H1 (cell line): ENCODE measurements around the gene NGEF. TPM values are rescaled to one million over a fixed set of nuclear protein-coding genes. Genes with fewer than 3 reads are reported as not detected.

Experiments used
- CTCF ChIA-PET: fragments of 300-600 bp; sonication (Branson Sonifier 250); formaldehyde crosslinking; loops from one replicate; lab custom pipeline; 2021; ENCODE audit not compliant: partially characterized antibody; lab: Charles Lee
- POLR2A ChIA-PET: fragments of 300-600 bp; sonication (Branson Sonifier 250); formaldehyde crosslinking; loops from one replicate; lab custom pipeline; 2021; ENCODE audit warnings: inconsistent platforms; ENCODE audit not compliant: partially characterized antibody; lab: Charles Lee
- DNase-seq, 2 experiments: peaks; one replicate each; pipeline versions ENCODE4 v3.0.0 to v3.0.0-alpha.2; 2010 to 2022; ENCODE audit warnings: low spot score in 2 of 2, low read depth in 1 of 2, mixed read lengths in 1 of 2
- FAIRE-seq: peaks from 2 replicates; lab custom pipeline; 2011; peaks lifted over from hg19 to GRCh38; lab: Jason Lieb, UNC
- H2AFZ ChIP-seq: 2 replicates; pipeline ENCODE4 v1.8.1; 2012; ENCODE audit warnings: low read length, inconsistent platforms
- H2AK5ac ChIP-seq: 2 replicates; pipeline ENCODE4 v1.6.1; 2013; ENCODE audit warnings: low read depth, low read length
- H2BK120ac ChIP-seq: replicated peaks from 2 replicates; pipeline ENCODE3; 2013; ENCODE audit warnings: low read depth, low read length, inconsistent platforms
- H2BK12ac ChIP-seq: 2 replicates; pipeline ENCODE4 v1.6.1; 2013; ENCODE audit warnings: low read depth, low read length
- H2BK15ac ChIP-seq: 2 replicates; pipeline ENCODE4 v1.6.1; 2013; ENCODE audit warnings: low read length
- H2BK20ac ChIP-seq: 2 replicates; pipeline ENCODE4 v1.6.1; 2013; ENCODE audit warnings: low read length
- H2BK5ac ChIP-seq: 2 replicates; pipeline ENCODE4 v1.6.1; 2013; ENCODE audit warnings: low read depth, low read length
- H3K14ac ChIP-seq: 2 replicates; pipeline ENCODE4 v1.6.1; 2013; ENCODE audit warnings: inconsistent platforms; ENCODE audit not compliant: insufficient read length
- H3K18ac ChIP-seq: 2 replicates; pipeline ENCODE4 v1.6.1; 2013; ENCODE audit warnings: low read length; ENCODE audit errors: extremely low read depth
- H3K23ac ChIP-seq: 2 replicates; pipeline ENCODE4 v1.6.1; 2013; ENCODE audit warnings: inconsistent platforms; ENCODE audit not compliant: insufficient read length
- H3K23me2 ChIP-seq: 2 replicates; pipeline ENCODE4 v1.6.1; 2013; ENCODE audit warnings: low read depth, low read length
- H3K27ac ChIP-seq: 2 replicates; pipeline ENCODE4 v1.6.1; 2011; ENCODE audit warnings: low read depth, low read length, inconsistent platforms
- H3K27me3 ChIP-seq, 4 experiments: replicated peaks in 1 of 4; 1 replicate in 1 of 4; 2 replicates in 3 of 4; pipeline versions ENCODE4 v1.6.1 to v1.8.1; 2011 to 2013; ENCODE audit warnings: low read length in 3 of 4, mild to moderate bottlenecking in 3 of 4, inconsistent platforms in 2 of 4, mixed read lengths in 2 of 4, moderate library complexity in 1 of 4; ENCODE audit not compliant: control insufficient read depth in 3 of 4, insufficient read depth in 3 of 4; ENCODE audit errors: extremely low read depth in 1 of 4
- H3K36me3 ChIP-seq, 4 experiments: 2 replicates each; pipeline versions ENCODE4 v1.6.1 to v1.8.1; 2011 to 2013; ENCODE audit warnings: mild to moderate bottlenecking in 4 of 4, low read length in 3 of 4, moderate library complexity in 2 of 4, control low read depth in 1 of 4, inconsistent platforms in 1 of 4; ENCODE audit not compliant: insufficient read depth in 4 of 4, control insufficient read depth in 2 of 4
- H3K4ac ChIP-seq: replicated peaks from 2 replicates; pipeline ENCODE3; 2013; ENCODE audit warnings: low read length, low read depth, mixed read lengths, inconsistent platforms; ENCODE audit not compliant: insufficient read length
- H3K4me1 ChIP-seq, 4 experiments: replicated peaks in 1 of 4; 1 replicate in 1 of 4; 2 replicates in 3 of 4; pipeline versions ENCODE4 v1.6.1 to v1.8.1; 2011 to 2013; ENCODE audit warnings: low read length in 3 of 4, inconsistent platforms in 2 of 4, mixed read lengths in 1 of 4; ENCODE audit not compliant: insufficient read depth in 4 of 4, control insufficient read depth in 3 of 4
- H3K4me2 ChIP-seq, 2 experiments: 2 replicates each; pipeline versions ENCODE4 v1.6.1 to v1.8.1; 2011 to 2013; ENCODE audit warnings: low read depth in 2 of 2, low read length in 2 of 2, control low read depth in 1 of 2, inconsistent platforms in 1 of 2, mild to moderate bottlenecking in 1 of 2; ENCODE audit not compliant: insufficient read depth in 1 of 2
- H3K4me3 ChIP-seq, 4 experiments: fragments of 200-600, 300-600 bp in 1 of 4; sonication (generic), shearing (Covaris generic), sonication (Bioruptor Twin) in 1 of 4; 2 replicates each; pipeline versions ENCODE4 v1.5.1 to v1.8.1; 2011 to 2016; ENCODE audit warnings: low read length in 4 of 4, low read depth in 3 of 4, control low read depth in 2 of 4, inconsistent platforms in 2 of 4, mild to moderate bottlenecking in 2 of 4, mixed read lengths in 1 of 4, moderate library complexity in 1 of 4; ENCODE audit not compliant: insufficient read depth in 2 of 4; ENCODE audit errors: extremely low read depth in 1 of 4
- H3K56ac ChIP-seq: replicated peaks from 2 replicates; pipeline ENCODE3; 2013; ENCODE audit warnings: low read depth, mild to moderate bottlenecking, mixed read lengths, low read length, inconsistent platforms; ENCODE audit not compliant: insufficient read length
- H3K79me1 ChIP-seq: 2 replicates; pipeline ENCODE4 v1.6.1; 2013; ENCODE audit warnings: low read depth, low read length, control low read depth
- H3K79me2 ChIP-seq, 2 experiments: 2 replicates each; pipeline versions ENCODE4 v1.6.1 to v1.8.1; 2012 to 2013; ENCODE audit warnings: low read length in 2 of 2, mild to moderate bottlenecking in 2 of 2, inconsistent platforms in 1 of 2; ENCODE audit not compliant: insufficient read depth in 2 of 2, control insufficient read depth in 1 of 2
- H3K9ac ChIP-seq, 4 experiments: replicated peaks in 1 of 4; 1 replicate in 1 of 4; 2 replicates in 3 of 4; pipeline versions ENCODE4 v1.6.1 to v1.8.1; 2011 to 2013; ENCODE audit warnings: low read depth in 3 of 4, low read length in 3 of 4, control low read depth in 2 of 4, mild to moderate bottlenecking in 2 of 4, moderate library complexity in 2 of 4, inconsistent platforms in 1 of 4; ENCODE audit errors: extremely low read depth in 1 of 4
- H3K9me3 ChIP-seq, 2 experiments: 2 replicates each; pipeline versions ENCODE4 v1.6.1 to v1.8.1; 2012 to 2013; ENCODE audit warnings: mild to moderate bottlenecking in 2 of 2, moderate library complexity in 2 of 2, control low read depth in 1 of 2, inconsistent platforms in 1 of 2, low read depth in 1 of 2, low read length in 1 of 2, mixed read lengths in 1 of 2; ENCODE audit not compliant: insufficient read depth in 2 of 2
- H4K20me1 ChIP-seq, 2 experiments: replicated peaks in 1 of 2; 2 replicates each; pipeline versions ENCODE3 to v1.8.1; 2011 to 2013; ENCODE audit warnings: inconsistent platforms in 2 of 2, low read length in 2 of 2, mild to moderate bottlenecking in 1 of 2; ENCODE audit not compliant: insufficient read depth in 2 of 2, control insufficient read depth in 1 of 2
- H4K5ac ChIP-seq: 2 replicates; pipeline ENCODE4 v1.6.1; 2013; ENCODE audit warnings: low read length, low read depth, mixed read lengths, inconsistent platforms; ENCODE audit not compliant: insufficient read length
- H4K8ac ChIP-seq: 2 replicates; pipeline ENCODE4 v1.8.0; 2013; ENCODE audit warnings: mild to moderate bottlenecking, moderate library complexity, low read length, inconsistent platforms; ENCODE audit not compliant: insufficient read depth; ENCODE audit errors: extremely low read depth
- H4K91ac ChIP-seq: replicated peaks from 2 replicates; pipeline ENCODE3; 2013; ENCODE audit warnings: low read length, mixed read lengths, inconsistent platforms; ENCODE audit not compliant: insufficient read length
- ASH2L ChIP-seq: fragments of 200-600, 300-600 bp; sonication (generic); IDR thresholded peaks from one replicate; pipeline ENCODE4 v1.7.1; 2017; ENCODE audit warnings: low read length
- HDAC2 ChIP-seq, 2 experiments: fragments of 300-600 bp in 1 of 2; sonication (generic) in 1 of 2; IDR thresholded peaks; 2 replicates each; pipeline ENCODE4 v1.6.1; 2011 to 2012; ENCODE audit warnings: low read depth in 2 of 2, low read length in 2 of 2, mild to moderate bottlenecking in 2 of 2, moderate library complexity in 2 of 2, borderline replicate concordance in 1 of 2, inconsistent platforms in 1 of 2
- KDM1A ChIP-seq: fragments of 200-600, 300-600 bp; sonication (generic); IDR thresholded peaks from 2 replicates; pipeline ENCODE4 v1.7.1; 2016; ENCODE audit warnings: mild to moderate bottlenecking, low read length, borderline replicate concordance
- KDM4A ChIP-seq: IDR thresholded peaks from one replicate; pipeline ENCODE4 v1.7.1; 2012; ENCODE audit warnings: low read depth, mild to moderate bottlenecking, moderate library complexity, low read length, inconsistent platforms; ENCODE audit not compliant: severe bottlenecking
- KDM5A ChIP-seq: fragments of 200-600 bp; IDR thresholded peaks from 2 replicates; pipeline ENCODE4 v1.7.1; 2012; ENCODE audit warnings: mild to moderate bottlenecking, low read length, inconsistent platforms, mixed read lengths
- whole genome bisulfite sequencing, 2 experiments: shearing (Covaris generic) in 1 of 2; methylation state at CpG; one replicate each; pipeline versions ENCODE4 v1.1.6 to v1.1.7; 2013 to 2015; ENCODE audit warnings: low lambda C conversion rate in 2 of 2, mixed read lengths in 2 of 2, inconsistent platforms in 1 of 2, low coverage in 1 of 2, missing lambda C conversion rate in 1 of 2; ENCODE audit not compliant: insufficient replicate concordance in 2 of 2, insufficient coverage in 1 of 2, insufficient read length in 1 of 2; ENCODE audit errors: extremely low coverage in 1 of 2, missing lambda C conversion rate in 1 of 2; 5-methylcytosine and 5-hydroxymethylcytosine counted together
- polyA plus RNA-seq, 7 experiments: library from polyadenylated mRNA; depleted of rRNA in 3 of 7; stranded (reverse) in 5 of 7; unstranded in 2 of 7; fragments of >200 nt in 5 of 7; fragments of 200-250 nt in 2 of 7; gene quantifications; 1 replicate in 5 of 7; 2 replicates in 1 of 7; 4 replicates in 1 of 7; pipeline versions ENCODE4 v1.2.1 to v1.2.3, GENCODE V29; 2011 to 2013; ENCODE audit warnings: missing spikeins in 2 of 7, mixed read lengths in 2 of 7
- total RNA-seq: library from RNA; stranded (reverse); fragmentation: NEBNext Ultra II Directional; extraction: Animal tissue kit (Norgen Biotek cat#: 25700); gene quantifications from 2 replicates; pipeline ENCODE4 v1.2.1, GENCODE V29; 2021
- TF ChIP-seq, protein P1 (sequence below): IDR thresholded peaks from 2 replicates; pipeline ENCODE4 v1.6.1; 2012; ENCODE audit warnings: inconsistent platforms
- TF ChIP-seq, protein P2 (sequence below): IDR thresholded peaks from 2 replicates; pipeline ENCODE4 v1.6.1; 2012; ENCODE audit warnings: inconsistent platforms

Gene NGEF
- total and polyA plus RNA-seq, 2 of the 8 experiments (the other 6 are each of a cell fraction or from before 2014, with no cell fraction given) = 2.7 to 3.2 TPM

DNA sequence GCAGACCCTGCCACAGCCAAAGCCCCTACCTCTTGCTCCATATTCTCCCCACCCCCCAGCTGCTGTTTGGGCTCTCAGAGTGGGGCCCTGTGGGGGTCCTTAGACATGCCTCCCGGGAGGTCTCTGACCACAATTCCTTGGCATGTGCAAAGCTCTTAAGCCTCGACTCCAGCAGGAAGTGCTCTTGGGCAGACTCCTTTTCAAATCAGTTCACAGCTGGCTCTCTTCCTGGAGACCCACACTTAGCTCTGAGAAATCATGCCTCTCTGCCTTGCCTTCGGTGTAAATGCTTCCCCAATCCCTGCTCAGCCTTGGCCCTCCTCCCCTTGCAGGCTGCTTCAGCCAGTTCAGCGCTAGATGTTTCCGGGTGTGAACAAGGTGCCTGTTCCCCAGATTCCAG, 46.9 kb downstream of the NGEF start:
- Histone ChIP-seq H4K20me1 (no peaks in the 10 kb centered on the region), H3K4me3 (no peak overlapping the region), H3K23ac (no peak overlapping the region), H2BK120ac (no peak overlapping the region), H3K4ac (no peak overlapping the region), H3K9ac (no peak overlapping the region), H4K91ac (no peak overlapping the region), H3K23me2 (no peaks in the 10 kb centered on the region), H2BK12ac (no peak overlapping the region)
- CTCF ChIA-PET = interaction anchor here (1.1 to 1.4 kb wide), 4 partner anchors 10 to 88 kb away, joined by 3 to 5 read pairs (median 4); no protein-coding TSS in a partner anchor
- TF ChIP-seq KDM5A = no peak
- TF ChIP-seq KDM4A = no peak
- TF ChIP-seq, protein P1, sequence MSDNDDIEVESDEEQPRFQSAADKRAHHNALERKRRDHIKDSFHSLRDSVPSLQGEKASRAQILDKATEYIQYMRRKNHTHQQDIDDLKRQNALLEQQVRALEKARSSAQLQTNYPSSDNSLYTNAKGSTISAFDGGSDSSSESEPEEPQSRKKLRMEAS = peak; percentile 23; the same call in 1 of the 2 replicates
- peak; percentile 28 for TF ChIP-seq ASH2L
- TF ChIP-seq HDAC2 (IDR thresholded peaks at IDR 0.05; ENCODE audit: borderline replicate concordance in 1 of 2, low read depth in 2 of 2, low read length in 2 of 2) = 0 out of 4 replicates have a peak, but pooled peaks of 1 of the 2 experiments have one; percentile 60
- TF ChIP-seq KDM1A = peak; percentile 59; the same call in 1 of the 2 replicates
- TF ChIP-seq, protein P2, sequence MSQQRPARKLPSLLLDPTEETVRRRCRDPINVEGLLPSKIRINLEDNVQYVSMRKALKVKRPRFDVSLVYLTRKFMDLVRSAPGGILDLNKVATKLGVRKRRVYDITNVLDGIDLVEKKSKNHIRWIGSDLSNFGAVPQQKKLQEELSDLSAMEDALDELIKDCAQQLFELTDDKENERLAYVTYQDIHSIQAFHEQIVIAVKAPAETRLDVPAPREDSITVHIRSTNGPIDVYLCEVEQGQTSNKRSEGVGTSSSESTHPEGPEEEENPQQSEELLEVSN = peak; percentile 47; the same call in 1 of the 2 replicates
- TF ChIP-seq, all 59 proteins: peak for 5
- no peak overlapping the region; the same call in 1 of the 2 replicates for H4K8ac ChIP-seq
- no peaks in the 10 kb centered on the region for H3K79me1 ChIP-seq
- no peak overlapping the region for H2AK5ac ChIP-seq
- no peak overlapping the region for H4K5ac ChIP-seq
- no peak overlapping the region for H2BK15ac ChIP-seq
- H3K9me3 ChIP-seq = peaks cover 0 to 8% of the 10 kb centered on the region in 2 experiments; a peak in 1 of 4 replicates
- peaks cover 0 to 4% (median 2%) of the 10 kb centered on the region in 4 experiments; a peak in 3 of 7 replicates for H3K4me1 ChIP-seq
- peak overlapping the region; percentile 3; the same call in 1 of the 2 replicates for H3K18ac ChIP-seq
- POLR2A ChIA-PET = interaction anchor here (0.6 kb wide), 1 partner anchor 33 kb away, joined by 3 read pairs; no protein-coding TSS in a partner anchor
- H2BK5ac ChIP-seq = peak overlapping the region; percentile 36
- no peaks in the 10 kb centered on the region for H3K36me3 ChIP-seq
- peak overlapping the region in 1 of 2 experiments; percentile 10; a peak in 1 of 4 replicates for H3K4me2 ChIP-seq
- FAIRE-seq (no peak), DNase-seq (peak in 1 of 2 experiments; percentile 56)
- no peaks in the 10 kb centered on the region for H3K27me3 ChIP-seq
- no peak overlapping the region for H3K14ac ChIP-seq
- no peak overlapping the region for H2BK20ac ChIP-seq
- WGBS, 2 experiments = 55% methylated on average over 5 of the region's 5 CpGs; no CpG with 5 or more reads in 1 of the 2 experiments
- no peaks in the 10 kb centered on the region for H3K79me2 ChIP-seq
- H3K56ac ChIP-seq = no peak overlapping the region
- H3K27ac ChIP-seq = peak overlapping the region; percentile 0; the same call in 1 of the 2 replicates
- no peak overlapping the region for H2AFZ ChIP-seq
